Mucosa of stomach (tissue), 1 donor: ENCODE results near the gene PHF20.
"Not testable (repeated sequence)": the region's sequence is repeated elsewhere in the genome, so short reads cannot be mapped to it uniquely, and the experiment has no call there.

ENCODE experiments used
- H3K27me3 ChIP-seq: one replicate; pipeline ENCODE4 v1.7.0; 2013; ENCODE audit warnings: mild to moderate bottlenecking, low read length; ENCODE audit not compliant: control insufficient read depth, insufficient read depth
- H3K36me3 ChIP-seq: one replicate; pipeline ENCODE4 v1.7.0; 2013; ENCODE audit warnings: low read length; ENCODE audit not compliant: control insufficient read depth, insufficient read depth
- H3K4me1 ChIP-seq: one replicate; pipeline ENCODE4 v1.7.0; 2013; ENCODE audit warnings: mild to moderate bottlenecking, low read length; ENCODE audit not compliant: control insufficient read depth, insufficient read depth
- H3K4me3 ChIP-seq: one replicate; pipeline ENCODE4 v1.7.0; 2013; ENCODE audit warnings: low read length
- H3K9ac ChIP-seq: one replicate; pipeline ENCODE4 v1.7.0; 2013; ENCODE audit warnings: mild to moderate bottlenecking, low read length, moderate library complexity
- H3K9me3 ChIP-seq: one replicate; pipeline ENCODE4 v1.7.0; 2013; ENCODE audit warnings: mild to moderate bottlenecking, low read length, moderate library complexity; ENCODE audit not compliant: control insufficient read depth
- donor health status: Pancreatic carcinoma.

The PHF20 gene

DNA sequence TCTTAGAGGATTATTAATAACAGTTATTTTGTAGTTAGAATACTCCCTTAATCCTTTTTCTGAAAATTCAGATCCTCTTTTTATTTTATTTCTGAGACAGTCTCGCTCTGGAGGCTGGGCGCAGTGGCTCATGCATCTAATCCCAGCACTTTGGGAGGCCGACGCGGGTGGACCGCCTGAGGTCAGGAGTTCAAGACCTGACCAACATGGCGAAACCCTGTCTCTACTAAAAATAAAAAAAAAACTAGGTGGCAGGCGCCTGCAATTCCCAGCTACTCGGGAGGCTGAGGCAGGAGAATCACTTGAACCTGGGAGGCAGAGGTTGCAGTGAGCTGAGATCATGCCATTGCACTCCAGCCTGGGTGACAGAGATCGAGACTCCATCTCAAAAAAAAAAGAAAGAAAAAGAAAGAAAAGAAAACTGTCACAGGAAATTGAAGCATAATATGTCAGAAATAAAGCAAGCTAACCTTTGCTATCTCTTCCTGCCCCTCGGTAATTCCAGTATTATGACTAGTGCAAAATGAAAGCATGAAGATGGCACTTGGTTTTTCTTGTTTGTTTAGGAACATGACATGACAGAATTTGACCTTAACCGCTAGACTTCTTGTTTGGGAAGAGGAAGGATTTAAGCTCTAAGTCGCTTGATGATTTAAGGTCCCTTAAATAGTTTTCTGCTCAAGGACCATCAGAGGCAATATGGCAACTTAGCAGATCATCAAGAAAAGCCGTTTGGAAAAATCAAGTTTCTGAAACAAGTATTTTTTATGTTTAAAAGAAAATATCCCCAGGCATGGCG, 27.9 kb upstream of the PHF20 start:
- peak overlapping the region; percentile 62 for H3K4me3 ChIP-seq
- peaks cover 3% of the 10 kb centered on the region for H3K36me3 ChIP-seq
- no peaks in the 10 kb centered on the region for H3K9me3 ChIP-seq
- peak overlapping the region; percentile 100 for H3K9ac ChIP-seq
- peaks cover 26% of the 10 kb centered on the region for H3K4me1 ChIP-seq
- H3K27me3 ChIP-seq, result no peaks in the 10 kb centered on the region

DNA sequence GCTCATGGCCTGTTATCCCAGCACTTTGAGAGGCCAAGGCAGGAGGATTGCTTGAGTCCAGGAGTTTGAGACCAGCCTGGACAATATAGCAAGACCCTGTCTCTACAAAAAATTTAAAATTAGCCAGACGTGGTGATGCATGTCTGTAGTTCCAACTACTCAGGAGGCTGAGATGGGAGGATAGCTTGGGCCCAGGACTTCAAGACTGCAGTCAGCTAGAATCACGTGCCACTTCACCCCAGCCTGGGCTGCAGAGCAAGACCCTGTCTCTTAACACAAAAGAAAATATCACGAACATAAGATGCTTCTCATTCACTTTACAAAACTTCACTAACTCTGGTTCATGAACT, 27.3 kb upstream of the PHF20 start:
- H3K9me3 ChIP-seq, H3K9ac ChIP-seq, H3K4me3 ChIP-seq, H3K36me3 ChIP-seq, H3K27me3 ChIP-seq: not testable (repeated sequence)
- peaks cover 22% of the 10 kb centered on the region for H3K4me1 ChIP-seq

GRCh38 chr20:35750611-35751010, 21.2 kb upstream of the PHF20 start:
- no peaks in the 10 kb centered on the region for H3K4me1 ChIP-seq
- H3K4me3 ChIP-seq, result no peak overlapping the region
- H3K9ac ChIP-seq, result no peak overlapping the region
- peaks cover 10% of the 10 kb centered on the region for H3K27me3 ChIP-seq
- H3K36me3 ChIP-seq, result no peaks in the 10 kb centered on the region
- H3K9me3 ChIP-seq, result no peaks in the 10 kb centered on the region

- Histone ChIP-seq H3K4me3 (no peak overlapping the region), H3K36me3 (no peaks in the 10 kb centered on the region), H3K27me3 (no peaks in the 10 kb centered on the region), H3K9me3 (no peaks in the 10 kb centered on the region), H3K4me1 (no peaks in the 10 kb centered on the region), H3K9ac (no peak overlapping the region)
These were observed 15.4 kb upstream of the PHF20 start for GRCh38 chr20:35756404-35756803.

- H3K4me3 ChIP-seq, result no peak overlapping the region
- no peaks in the 10 kb centered on the region for H3K36me3 ChIP-seq
- no peaks in the 10 kb centered on the region for H3K27me3 ChIP-seq
- H3K9ac ChIP-seq, result no peak overlapping the region
- no peaks in the 10 kb centered on the region for H3K9me3 ChIP-seq
- no peaks in the 10 kb centered on the region for H3K4me1 ChIP-seq
These were observed 14.6 kb upstream of the PHF20 start for GRCh38 chr20:35757098-35757705.

GRCh38 chr20:35761548-35761947, 10.3 kb upstream of the PHF20 start:
- H3K4me1 ChIP-seq, H3K4me3 ChIP-seq, H3K27me3 ChIP-seq, H3K36me3 ChIP-seq, H3K9me3 ChIP-seq, H3K9ac ChIP-seq: not testable (repeated sequence)

DNA sequence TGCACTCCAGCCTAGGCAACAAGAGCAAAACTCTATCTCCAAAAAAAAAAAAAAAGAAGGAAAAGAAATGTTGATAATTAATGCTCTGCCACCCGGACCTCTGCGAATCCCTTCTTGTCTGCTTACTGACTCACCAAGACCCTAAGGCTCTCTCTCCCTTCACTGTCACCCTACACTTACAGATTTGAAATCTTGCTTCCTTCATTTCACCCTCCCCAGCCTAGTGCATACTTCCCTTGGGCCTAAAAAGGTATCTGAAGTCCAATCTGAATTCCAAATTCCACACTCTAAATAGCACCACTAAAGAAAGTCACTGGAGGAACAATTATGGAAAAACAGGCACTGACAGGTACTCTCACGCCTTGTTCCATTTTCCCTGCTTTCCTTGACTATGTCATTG, 9.4 kb upstream of the PHF20 start:
- H3K4me1 ChIP-seq, result no peaks in the 10 kb centered on the region
- no peaks in the 10 kb centered on the region for H3K9me3 ChIP-seq
- H3K4me3 ChIP-seq, result no peak overlapping the region
- H3K36me3 ChIP-seq, result no peaks in the 10 kb centered on the region
- no peaks in the 10 kb centered on the region for H3K27me3 ChIP-seq
- H3K9ac ChIP-seq, result no peak overlapping the region

GRCh38 chr20:35764936-35765335, 6.9 kb upstream of the PHF20 start:
- H3K4me1 ChIP-seq, result peaks cover 19% of the 10 kb centered on the region
- H3K36me3 ChIP-seq, H3K9ac ChIP-seq, H3K27me3 ChIP-seq, H3K9me3 ChIP-seq, H3K4me3 ChIP-seq: not testable (repeated sequence)

DNA sequence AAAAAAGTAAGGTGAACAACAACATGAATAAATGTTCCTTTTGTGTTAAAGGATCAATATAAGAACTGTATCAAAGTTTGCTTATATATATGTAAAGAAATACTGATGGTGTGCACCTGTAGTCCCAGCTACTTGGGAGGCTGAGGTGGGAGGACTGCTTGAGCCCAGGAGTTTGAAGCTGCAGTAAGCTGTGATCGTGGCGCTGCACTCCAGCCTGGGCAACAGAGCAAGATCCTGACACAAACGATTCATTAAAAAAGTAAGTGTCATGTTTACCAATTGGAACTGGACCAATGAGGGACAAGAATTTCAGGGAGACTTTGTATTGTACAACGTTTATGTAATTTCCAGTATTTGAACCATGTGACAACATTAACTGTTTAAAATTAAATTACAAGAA, 5.0 kb upstream of the PHF20 start:
- no peaks in the 10 kb centered on the region for H3K27me3 ChIP-seq
- no peak overlapping the region for H3K4me3 ChIP-seq
- H3K9me3 ChIP-seq, result no peaks in the 10 kb centered on the region
- peaks cover 27% of the 10 kb centered on the region for H3K4me1 ChIP-seq
- no peak overlapping the region for H3K9ac ChIP-seq
- no peaks in the 10 kb centered on the region for H3K36me3 ChIP-seq

DNA sequence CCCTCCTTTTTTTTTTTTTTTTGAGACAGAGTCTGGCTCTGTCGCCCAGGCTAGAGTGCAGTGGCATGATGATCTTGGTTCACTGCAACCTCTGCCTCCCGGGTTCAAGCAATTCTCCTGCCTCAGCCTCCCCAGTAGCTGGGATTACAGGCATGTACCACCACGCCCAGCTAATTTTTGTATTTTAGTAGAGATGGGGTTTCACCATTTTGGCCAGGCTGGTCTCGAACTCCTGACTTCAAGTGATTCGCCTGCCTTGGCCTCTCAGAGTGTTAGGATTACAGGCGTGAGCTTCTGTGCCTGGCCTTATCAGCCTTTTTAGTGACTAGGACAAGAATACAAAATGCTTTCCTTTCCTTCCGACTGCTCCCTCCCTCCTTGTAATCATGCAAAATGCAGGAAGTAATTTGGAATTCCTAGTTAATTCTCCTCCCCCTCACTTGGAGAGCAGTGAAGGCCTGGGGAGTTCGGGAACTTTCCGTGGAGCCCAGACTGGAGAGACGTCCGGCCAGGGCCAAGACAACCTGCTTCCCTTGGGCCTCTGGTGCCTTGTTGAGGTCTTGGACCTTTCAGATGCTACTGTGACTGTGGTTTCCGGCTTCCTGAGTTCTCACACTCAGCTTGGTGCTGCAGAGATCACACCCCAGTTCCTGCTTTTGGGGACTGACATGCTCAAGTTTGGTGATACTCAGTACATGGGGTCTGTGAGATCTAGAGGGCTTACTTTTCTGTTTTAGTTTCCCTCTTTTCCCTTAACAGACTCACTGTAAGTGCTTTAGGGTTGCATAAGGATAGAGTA, 3.9 kb upstream of the PHF20 start:
- Histone ChIP-seq H3K9ac (peak overlapping the region; percentile 23), H3K4me3 (no peak overlapping the region), H3K9me3 (no peaks in the 10 kb centered on the region), H3K36me3 (no peaks in the 10 kb centered on the region), H3K4me1 (peaks cover 30% of the 10 kb centered on the region), H3K27me3 (no peaks in the 10 kb centered on the region)

DNA sequence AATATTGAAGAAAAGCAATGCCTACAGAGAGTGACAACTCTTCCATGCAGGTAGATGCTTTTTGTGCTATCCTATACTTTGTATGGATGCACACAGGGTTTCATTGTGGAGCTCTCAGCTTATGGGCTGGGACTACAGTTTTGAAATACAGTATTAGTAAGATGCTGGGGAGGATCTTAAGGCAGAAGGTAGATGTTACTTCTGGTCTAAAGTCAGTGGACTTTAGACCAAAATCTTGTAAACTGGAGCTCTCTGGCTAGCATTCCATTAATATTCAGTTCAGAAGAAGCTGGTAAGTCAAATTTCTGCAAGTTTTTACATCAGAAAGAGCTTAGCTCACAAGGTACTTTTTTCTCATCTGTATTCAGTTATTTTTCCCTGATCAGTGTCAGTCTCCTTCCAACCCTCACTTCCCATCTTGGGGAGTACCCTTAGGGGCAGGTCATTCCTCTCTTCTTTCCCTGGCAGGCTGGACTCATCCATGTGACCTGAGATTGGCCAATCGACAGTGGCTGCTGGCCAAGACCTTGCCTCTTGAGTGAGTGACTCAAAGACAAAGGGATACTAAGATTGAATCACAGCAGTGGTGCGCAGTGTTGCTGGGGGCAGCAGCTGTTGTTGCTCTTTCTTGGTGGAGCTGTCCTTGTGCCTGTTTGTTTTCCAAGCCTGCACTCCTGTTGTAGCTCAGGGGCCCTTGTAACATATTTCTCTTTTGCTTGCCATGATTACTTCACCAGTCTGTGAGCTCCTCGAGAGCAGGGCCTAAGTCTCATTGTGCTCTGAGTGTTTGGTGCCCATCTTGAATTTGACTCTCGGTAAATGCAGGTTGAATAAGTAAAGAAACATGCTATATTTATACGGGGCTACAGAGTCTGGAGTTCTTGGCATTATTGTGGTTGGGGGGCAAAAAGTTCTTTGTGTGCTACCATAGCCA, 2.8 kb upstream of the PHF20 start:
- Histone ChIP-seq H3K4me1 (peaks cover 36% of the 10 kb centered on the region), H3K4me3 (no peak overlapping the region), H3K36me3 (no peaks in the 10 kb centered on the region), H3K27me3 (no peaks in the 10 kb centered on the region), H3K9me3 (no peaks in the 10 kb centered on the region), H3K9ac (no peak overlapping the region)
